NB4 (cell line): ENCODE data around the gene LDLRAD4.

ENCODE experiments used
- POLR2A ChIP-seq: IDR thresholded peaks from 2 replicates; pipeline ENCODE4 v1.6.1; 2011; ENCODE audit warnings: mild to moderate bottlenecking; ENCODE audit not compliant: insufficient read length; ENCODE audit errors: extremely low read depth
- TF ChIP-seq, protein P1 (sequence below): IDR thresholded peaks from one replicate; pipeline ENCODE4 v1.5.1; 2012; ENCODE audit warnings: low read depth, low read length
- TF ChIP-seq, protein P2 (sequence below): IDR thresholded peaks from 2 replicates; pipeline ENCODE4 v1.6.1; 2011; ENCODE audit warnings: low read depth, low read length

DNA sequence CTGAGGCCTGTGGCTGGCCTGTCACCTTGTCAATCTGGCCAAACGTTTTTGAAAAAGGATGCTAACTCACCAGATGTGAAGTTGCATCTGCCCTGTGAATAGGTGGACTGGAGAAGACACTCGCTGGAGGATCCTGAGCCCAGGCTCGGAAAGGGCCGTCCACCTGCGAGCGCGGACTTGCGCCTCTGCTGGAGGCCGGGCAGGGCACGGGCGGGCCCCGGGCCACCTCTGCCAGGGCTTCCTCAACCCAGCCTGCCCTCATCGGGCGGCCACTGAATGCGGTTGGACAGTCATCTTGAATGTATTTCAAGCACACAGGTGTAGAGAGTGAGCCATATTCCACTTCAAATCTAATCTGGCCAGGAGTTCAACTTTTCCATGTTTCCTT lies 423.9 kb downstream of the LDLRAD4 start:
- TF ChIP-seq, protein P1, sequence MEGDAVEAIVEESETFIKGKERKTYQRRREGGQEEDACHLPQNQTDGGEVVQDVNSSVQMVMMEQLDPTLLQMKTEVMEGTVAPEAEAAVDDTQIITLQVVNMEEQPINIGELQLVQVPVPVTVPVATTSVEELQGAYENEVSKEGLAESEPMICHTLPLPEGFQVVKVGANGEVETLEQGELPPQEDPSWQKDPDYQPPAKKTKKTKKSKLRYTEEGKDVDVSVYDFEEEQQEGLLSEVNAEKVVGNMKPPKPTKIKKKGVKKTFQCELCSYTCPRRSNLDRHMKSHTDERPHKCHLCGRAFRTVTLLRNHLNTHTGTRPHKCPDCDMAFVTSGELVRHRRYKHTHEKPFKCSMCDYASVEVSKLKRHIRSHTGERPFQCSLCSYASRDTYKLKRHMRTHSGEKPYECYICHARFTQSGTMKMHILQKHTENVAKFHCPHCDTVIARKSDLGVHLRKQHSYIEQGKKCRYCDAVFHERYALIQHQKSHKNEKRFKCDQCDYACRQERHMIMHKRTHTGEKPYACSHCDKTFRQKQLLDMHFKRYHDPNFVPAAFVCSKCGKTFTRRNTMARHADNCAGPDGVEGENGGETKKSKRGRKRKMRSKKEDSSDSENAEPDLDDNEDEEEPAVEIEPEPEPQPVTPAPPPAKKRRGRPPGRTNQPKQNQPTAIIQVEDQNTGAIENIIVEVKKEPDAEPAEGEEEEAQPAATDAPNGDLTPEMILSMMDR = no peak
- no peak for TF ChIP-seq POLR2A
- TF ChIP-seq, protein P2, sequence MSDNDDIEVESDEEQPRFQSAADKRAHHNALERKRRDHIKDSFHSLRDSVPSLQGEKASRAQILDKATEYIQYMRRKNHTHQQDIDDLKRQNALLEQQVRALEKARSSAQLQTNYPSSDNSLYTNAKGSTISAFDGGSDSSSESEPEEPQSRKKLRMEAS = no peak
